Stimulated activated CD4-positive, alpha-beta T cell treated with anti-CD3 and anti-CD28 coated beads, TNF-alpha, amount 100 ng/mL, for 1 hour (primary cell): ENCODE measurements around the gene AEBP2.
"Not testable (repeated sequence)": the region's sequence is repeated elsewhere in the genome, so short reads cannot be mapped to it uniquely, and the experiment has no call there.

Experiments
- DNase-seq, 3 donors: peaks; one replicate each; pipeline ENCODE4 v3.0.0-alpha.2; 2020; ENCODE audit warnings: low read depth in 3 of 3, low spot score in 1 of 3

The AEBP2 gene

DNA sequence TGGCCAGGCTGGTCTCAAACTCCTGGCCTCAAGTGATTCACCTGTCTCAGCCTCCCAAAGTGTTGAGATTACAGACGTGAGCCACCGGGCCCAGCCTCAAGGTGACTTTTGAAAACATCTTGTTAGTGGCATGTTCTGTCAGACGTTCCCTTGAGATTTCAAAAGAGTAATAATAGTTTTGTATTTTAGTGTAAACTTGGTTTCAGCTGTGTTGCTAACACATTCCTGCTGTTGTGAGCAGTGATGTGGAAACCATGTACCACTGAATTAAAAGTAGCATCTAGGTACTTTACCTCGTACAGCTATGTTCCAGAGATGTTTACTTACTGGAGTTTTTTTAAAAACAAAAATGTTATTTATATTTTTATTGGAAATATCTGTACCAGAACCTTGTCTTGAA is 111.3 kb downstream of the AEBP2 start:
- DNase-seq, result no peak

DNA sequence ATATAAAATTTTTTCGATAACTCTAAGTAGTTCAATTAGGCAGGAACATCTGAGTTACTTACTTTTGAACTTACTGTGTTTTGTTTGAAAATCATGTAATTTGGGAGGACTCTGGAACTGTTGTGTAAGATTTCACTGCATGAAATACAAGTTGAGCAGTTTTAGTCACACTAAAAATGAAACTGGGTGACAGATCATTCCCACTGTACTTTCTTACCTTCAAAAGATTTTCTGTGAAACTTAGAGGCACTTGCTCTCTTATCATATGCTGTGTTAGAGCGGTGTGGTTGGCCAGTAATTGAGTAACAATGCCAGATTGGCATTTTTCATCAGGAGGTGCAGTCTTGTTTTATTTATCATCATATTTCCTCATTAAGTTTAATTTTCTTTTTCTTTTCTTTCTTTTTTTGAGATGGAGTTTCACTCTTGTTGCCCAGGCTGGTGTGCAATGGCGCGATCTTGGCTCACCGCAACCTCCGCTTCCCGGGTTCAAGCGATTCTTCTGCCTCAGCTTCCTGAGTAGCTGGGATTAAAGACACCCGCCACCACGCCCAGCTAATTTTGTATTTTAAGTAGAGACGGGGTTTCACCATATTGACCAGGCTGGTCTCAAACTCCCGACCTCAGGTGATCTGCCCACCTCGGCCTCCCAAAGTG is 113.3 kb downstream of the AEBP2 start:
- DNase-seq, result not testable (repeated sequence)

DNA sequence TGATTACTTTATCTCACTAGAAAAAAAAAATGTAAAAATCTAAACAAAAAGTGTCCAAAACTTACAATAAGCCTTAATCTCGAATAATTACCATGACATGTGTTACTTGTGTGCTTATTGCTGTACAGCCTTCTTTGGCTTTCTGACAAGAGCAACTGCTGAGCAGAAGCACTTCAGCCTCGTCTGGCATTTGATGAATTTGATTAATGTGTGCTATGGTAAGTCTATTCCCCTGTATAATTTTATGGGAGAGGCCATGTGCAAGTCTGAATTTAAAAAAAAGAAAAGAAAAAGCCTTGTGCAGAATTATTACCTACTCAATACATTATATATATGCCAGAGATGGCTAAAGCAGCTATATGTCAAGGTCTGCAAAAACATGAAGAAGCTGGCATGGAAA is 113.9 kb downstream of the AEBP2 start:
- DNase-seq, result no peak

DNA sequence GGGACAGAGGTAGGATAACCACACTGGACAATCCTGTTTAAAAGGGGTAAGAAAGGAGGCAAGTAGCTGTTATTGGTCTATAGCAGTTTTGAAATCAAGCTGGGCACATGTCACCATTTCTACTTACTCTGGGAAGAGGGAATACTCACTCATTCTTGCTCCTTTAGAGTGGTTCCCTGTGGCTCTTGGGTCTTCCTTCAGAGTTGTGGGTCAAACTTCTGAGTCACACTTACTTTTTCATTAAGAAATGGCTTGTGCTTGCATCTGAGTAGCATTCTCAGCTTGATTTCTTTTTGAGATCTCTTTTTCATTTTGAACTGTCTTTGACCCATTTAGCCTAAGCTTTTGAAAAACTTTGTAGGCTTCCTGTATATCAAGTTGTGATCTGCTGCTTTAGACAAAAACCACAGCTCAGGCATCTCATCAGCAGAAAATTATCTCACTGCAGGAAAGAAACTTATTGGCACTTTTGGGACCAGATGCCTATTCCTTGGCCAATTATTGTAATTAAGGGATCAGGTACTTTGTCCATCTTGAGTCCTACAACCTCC is 122.2 kb downstream of the AEBP2 start:
- DNase-seq, result no peak
